DND-41 (cell line): Measurements from ENCODE around the gene SLC1A7.

ENCODE experiments used
- EZH2 ChIP-seq: IDR thresholded peaks from 3 replicates; pipeline ENCODE4 v1.6.1; 2012; ENCODE audit warnings: borderline replicate concordance, low read depth, mild to moderate bottlenecking, moderate library complexity, low read length, inconsistent platforms; ENCODE audit not compliant: severe bottlenecking
- TF ChIP-seq, protein P1 (sequence below): IDR thresholded peaks from 2 replicates; pipeline ENCODE4 v1.5.1; 2012; ENCODE audit warnings: borderline replicate concordance, low read length, moderate library complexity, mild to moderate bottlenecking; ENCODE audit not compliant: poor library complexity, severe bottlenecking; ENCODE audit errors: extremely low read depth

DNA sequence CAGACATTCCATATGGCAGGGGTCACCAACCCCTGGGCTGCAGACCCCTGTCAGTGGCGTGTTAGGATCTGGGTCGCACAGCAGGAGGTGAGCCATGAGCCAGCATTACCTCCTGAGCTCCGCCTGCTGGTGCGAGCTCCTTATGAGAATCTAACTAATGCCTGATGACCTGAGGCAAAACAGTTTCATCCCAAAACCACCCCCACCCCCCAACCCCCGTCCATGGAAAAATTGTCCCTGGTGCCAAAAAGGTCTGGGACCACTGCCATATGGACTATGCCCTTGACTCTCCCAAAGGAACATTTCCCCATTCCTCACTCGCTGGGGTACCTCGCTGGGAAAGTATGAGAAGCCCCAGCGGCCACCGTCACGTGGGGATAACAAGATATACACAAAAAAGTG is 47.8 kb upstream of the SLC1A7 start:
- TF ChIP-seq, protein P1, sequence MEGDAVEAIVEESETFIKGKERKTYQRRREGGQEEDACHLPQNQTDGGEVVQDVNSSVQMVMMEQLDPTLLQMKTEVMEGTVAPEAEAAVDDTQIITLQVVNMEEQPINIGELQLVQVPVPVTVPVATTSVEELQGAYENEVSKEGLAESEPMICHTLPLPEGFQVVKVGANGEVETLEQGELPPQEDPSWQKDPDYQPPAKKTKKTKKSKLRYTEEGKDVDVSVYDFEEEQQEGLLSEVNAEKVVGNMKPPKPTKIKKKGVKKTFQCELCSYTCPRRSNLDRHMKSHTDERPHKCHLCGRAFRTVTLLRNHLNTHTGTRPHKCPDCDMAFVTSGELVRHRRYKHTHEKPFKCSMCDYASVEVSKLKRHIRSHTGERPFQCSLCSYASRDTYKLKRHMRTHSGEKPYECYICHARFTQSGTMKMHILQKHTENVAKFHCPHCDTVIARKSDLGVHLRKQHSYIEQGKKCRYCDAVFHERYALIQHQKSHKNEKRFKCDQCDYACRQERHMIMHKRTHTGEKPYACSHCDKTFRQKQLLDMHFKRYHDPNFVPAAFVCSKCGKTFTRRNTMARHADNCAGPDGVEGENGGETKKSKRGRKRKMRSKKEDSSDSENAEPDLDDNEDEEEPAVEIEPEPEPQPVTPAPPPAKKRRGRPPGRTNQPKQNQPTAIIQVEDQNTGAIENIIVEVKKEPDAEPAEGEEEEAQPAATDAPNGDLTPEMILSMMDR = no peak
- no peak for TF ChIP-seq EZH2
